Fibroblast of pulmonary artery (primary cell): ENCODE data around the gene EPHB1.

Experiments used
- DNase-seq: peaks from one replicate; pipeline ENCODE4 v3.0.0-alpha.2; 2010; ENCODE audit warnings: low read depth
- H3K4me3 ChIP-seq: replicated peaks from 2 replicates; pipeline ENCODE4 v1.5.1; 2011; ENCODE audit warnings: low read depth, mild to moderate bottlenecking, control low read depth, low read length, moderate library complexity
- CTCF ChIP-seq: IDR thresholded peaks from 2 replicates; pipeline ENCODE4 v1.5.1; 2011; ENCODE audit warnings: mild to moderate bottlenecking, control low read depth, low read length, inconsistent platforms; ENCODE audit errors: missing control alignments

The EPHB1 gene

GRCh38 chr3:135117977-135118376, 322.9 kb downstream of the EPHB1 start:
- no peak for TF ChIP-seq CTCF

GRCh38 chr3:135118792-135119191, 323.7 kb downstream of the EPHB1 start:
- TF ChIP-seq CTCF, result no peak
- no peak overlapping the region for H3K4me3 ChIP-seq
- DNase-seq, result no peak

More at GRCh38 chr3:135117977-135118376, 322.9 kb downstream of the EPHB1 start:
- no peak overlapping the region for H3K4me3 ChIP-seq
- no peak for DNase-seq

GRCh38 chr3:135125171-135125801, 330.2 kb downstream of the EPHB1 start:
- peak; percentile 24 for DNase-seq
- TF ChIP-seq CTCF, result no peak

GRCh38 chr3:135127946-135128470, 332.9 kb downstream of the EPHB1 start:
- H3K4me3 ChIP-seq, result no peak overlapping the region
- no peak for DNase-seq
- no peak for TF ChIP-seq CTCF

More at GRCh38 chr3:135125171-135125801, 330.2 kb downstream of the EPHB1 start:
- H3K4me3 ChIP-seq, result no peak overlapping the region

GRCh38 chr3:135128818-135129217, 333.8 kb downstream of the EPHB1 start:
- no peak overlapping the region for H3K4me3 ChIP-seq
- no peak for DNase-seq
- TF ChIP-seq CTCF, result no peak

- no peak for TF ChIP-seq CTCF
- DNase-seq, result no peak
- no peak overlapping the region for H3K4me3 ChIP-seq
Observed at GRCh38 chr3:135131290-135131689, 336.2 kb downstream of the EPHB1 start.
